ENCODE results near the gene ST6GALNAC6.

The ST6GALNAC6 gene

GRCh38 chr9:127928676-127929624 lies 29.5 kb upstream of the ST6GALNAC6 start:
- no peak for DNase-seq (ENCODE audit: low spot score)
- CTCF ChIA-PET = interaction anchor here (0.7 to 1.3 kb wide), 4 partner anchors 15 to 168 kb away, joined by 3 to 4 read pairs (median 4); no protein-coding TSS in a partner anchor
- TF ChIP-seq CTCF (conservative IDR thresholded peaks at IDR 0.05; ENCODE audit: low read depth) = no peak
- H3K27ac ChIP-seq = peak overlapping the region; percentile 64
- POLR2A ChIA-PET (ENCODE audit: low non-redundant PET) = no interaction called here

- peak overlapping the region; percentile 64 for H3K27ac ChIP-seq
- ChIA-PET CTCF (interaction anchor here (0.7 to 1.3 kb wide), 2 partner anchors 58 to 167 kb away, joined by 4 read pairs; no protein-coding TSS in a partner anchor), POLR2A (ENCODE audit: low non-redundant PET) (no interaction called here)
- no peak for TF ChIP-seq CTCF (conservative IDR thresholded peaks at IDR 0.05; ENCODE audit: low read depth)
- no peak for DNase-seq (ENCODE audit: low spot score)
Measured at GRCh38 chr9:127927988-127928675, 28.7 kb upstream of the ST6GALNAC6 start.

DNA sequence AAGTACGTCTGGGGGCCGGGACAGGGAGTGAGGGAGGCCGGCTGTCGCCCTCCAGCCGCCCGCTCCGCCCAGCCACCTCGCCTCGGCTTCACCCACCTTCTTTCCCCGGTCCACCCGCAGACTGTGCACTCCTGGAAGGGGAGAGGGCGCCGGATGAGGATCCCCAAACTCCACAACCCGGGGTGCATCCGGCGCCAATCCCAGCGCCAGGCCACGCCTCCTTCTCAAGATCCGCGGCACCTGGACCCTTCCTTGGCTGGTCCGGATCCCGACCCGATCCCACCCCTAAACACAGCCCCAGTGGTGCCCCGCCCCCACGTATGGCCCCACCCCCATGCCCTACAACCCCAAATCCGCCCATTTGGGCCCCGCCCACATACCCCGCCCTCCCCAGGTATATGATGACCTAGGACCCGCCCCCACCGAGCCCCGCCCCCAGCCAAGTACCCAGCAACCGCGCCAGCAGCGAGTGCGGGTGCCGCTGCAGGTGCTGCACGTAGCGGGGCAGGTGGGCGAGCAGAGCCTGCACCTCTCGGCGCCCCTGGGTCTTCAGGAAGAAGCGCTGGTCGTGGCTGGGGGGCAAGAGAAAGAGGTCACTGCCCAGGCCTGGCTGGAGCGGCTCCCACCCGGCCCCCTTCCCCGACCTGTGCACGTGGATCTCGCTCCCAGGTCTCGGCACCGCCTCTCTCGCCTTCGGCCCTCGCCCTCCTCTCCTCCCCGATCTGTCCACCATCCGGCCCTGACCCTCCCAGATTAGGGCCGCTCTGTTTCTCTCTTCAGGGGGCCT lies 28.0 kb upstream of the ST6GALNAC6 start:
- POLR2A ChIA-PET (ENCODE audit: low non-redundant PET) = no interaction called here
- DNase-seq (ENCODE audit: low spot score) = peak; percentile 98
- CTCF ChIA-PET = interaction anchor here (1.0 kb wide), 1 partner anchor 58 kb away, joined by 3 read pairs; no protein-coding TSS in a partner anchor
- H3K27ac ChIP-seq = peak overlapping the region; percentile 64
- TF ChIP-seq CTCF (conservative IDR thresholded peaks at IDR 0.05; ENCODE audit: low read depth) = no peak

DNA sequence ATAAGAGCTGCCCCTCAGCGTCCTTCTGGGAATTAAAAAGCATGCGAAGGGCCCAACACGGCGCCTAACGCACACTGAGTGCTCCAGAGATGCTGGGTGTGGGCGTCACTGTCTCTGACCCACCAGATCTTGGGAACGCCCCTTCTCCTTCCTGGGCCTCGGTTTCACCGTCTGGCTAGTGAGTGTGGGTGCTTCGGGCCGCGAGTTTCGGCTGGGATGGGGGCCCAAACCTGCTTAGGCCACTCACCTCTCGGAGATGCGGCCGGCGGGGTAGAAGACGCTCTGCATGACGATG lies 27.4 kb upstream of the ST6GALNAC6 start:
- CTCF ChIA-PET = interaction anchor here (1.0 kb wide), 1 partner anchor 57 kb away, joined by 3 read pairs; no protein-coding TSS in a partner anchor
- TF ChIP-seq CTCF (conservative IDR thresholded peaks at IDR 0.05; ENCODE audit: low read depth) = no peak
- no peak for DNase-seq (ENCODE audit: low spot score)
- POLR2A ChIA-PET (ENCODE audit: low non-redundant PET) = no interaction called here
- peak overlapping the region; percentile 64 for H3K27ac ChIP-seq

- POLR2A ChIA-PET (ENCODE audit: low non-redundant PET) = no interaction called here
- no peak for TF ChIP-seq CTCF (conservative IDR thresholded peaks at IDR 0.05; ENCODE audit: low read depth)
Measured at GRCh38 chr9:127925959-127926905, 26.8 kb upstream of the ST6GALNAC6 start.

More at GRCh38 chr9:127925959-127926905, 26.8 kb upstream of the ST6GALNAC6 start:
- CTCF ChIA-PET = interaction anchor here (0.6 to 1.0 kb wide), 4 partner anchors 16 to 343 kb away, joined by 3 to 7 read pairs (median 3); no protein-coding TSS in a partner anchor
- DNase-seq (ENCODE audit: low spot score) = no peak
- peak overlapping the region; percentile 71 for H3K27ac ChIP-seq

Measured in RWPE1 (cell line).